Mesothelial cell of epicardium (in vitro differentiated cells): ENCODE results near the gene PGAM1. TPM values are rescaled to one million over a fixed set of nuclear protein-coding genes. Genes with fewer than 3 reads are reported as not detected.
A peak's percentile ranks its signal among the peaks of the same experiment; 100 is the strongest.
"Not testable (repeated sequence)": the region's sequence is repeated elsewhere in the genome, so short reads cannot be mapped to it uniquely, and the experiment has no call there.

Source experiments
- DNase-seq, 2 experiments: peaks; one replicate each; pipeline ENCODE4 v3.0.0; 2021; ENCODE audit warnings: low spot score in 2 of 2; ENCODE audit not compliant: unreplicated experiment in 2 of 2
- H3K27ac Mint-ChIP-seq: 2 replicates; pipeline ENCODE4 v1.8.0; 2021; ENCODE audit warnings: mixed read lengths
- H3K27me3 Mint-ChIP-seq: 2 replicates; pipeline ENCODE4 v1.8.0; 2021; ENCODE audit warnings: low read depth, mixed read lengths
- H3K36me3 Mint-ChIP-seq: 2 replicates; pipeline ENCODE4 v1.8.0; 2021; ENCODE audit warnings: mixed read lengths
- H3K4me1 Mint-ChIP-seq: 2 replicates; pipeline ENCODE4 v1.8.0; 2021; ENCODE audit warnings: mixed read lengths
- H3K4me3 Mint-ChIP-seq: 2 replicates; pipeline ENCODE4 v1.8.0; 2021; ENCODE audit warnings: mild to moderate bottlenecking, moderate library complexity, mixed read lengths
- H3K9me3 Mint-ChIP-seq: 2 replicates; pipeline ENCODE4 v1.8.0; 2021; ENCODE audit warnings: mixed read lengths
- CTCF ChIP-seq: fragments of 200-600 bp; sonication (generic); IDR thresholded peaks from one replicate; pipeline ENCODE4 v1.5.0; 2021; ENCODE audit warnings: antibody characterized with exemption; ENCODE audit not compliant: unreplicated experiment
- total RNA-seq: library from RNA; stranded (reverse); gene quantifications from 3 replicates; pipeline ENCODE4 v1.2.1, GENCODE V29; 2021

Gene PGAM1
- total RNA-seq, 1 donor from 2014 or later, result 188 TPM

- Mint-ChIP-seq H3K27me3 (no peaks in the 10 kb centered on the region), H3K4me3 (no peak overlapping the region), H3K27ac (peak overlapping the region; percentile 39), H3K4me1 (peaks cover 16% of the 10 kb centered on the region), H3K36me3 (no peaks in the 10 kb centered on the region), H3K9me3 (no peaks in the 10 kb centered on the region)
- TF ChIP-seq CTCF, result no peak
- DNase-seq, result no peak
These were observed 14.6 kb upstream of the PGAM1 start for GRCh38 chr10:97411406-97411805.

GRCh38 chr10:97412891-97413304, 13.1 kb upstream of the PGAM1 start:
- TF ChIP-seq CTCF, result no peak
- H3K4me1 Mint-ChIP-seq, result peaks cover 13% of the 10 kb centered on the region
- no peaks in the 10 kb centered on the region for H3K27me3 Mint-ChIP-seq
- DNase-seq, result no peak
- no peaks in the 10 kb centered on the region for H3K9me3 Mint-ChIP-seq
- peak overlapping the region; percentile 19 for H3K27ac Mint-ChIP-seq
- H3K4me3 Mint-ChIP-seq, result no peak overlapping the region
- peaks cover 2% of the 10 kb centered on the region for H3K36me3 Mint-ChIP-seq

DNA sequence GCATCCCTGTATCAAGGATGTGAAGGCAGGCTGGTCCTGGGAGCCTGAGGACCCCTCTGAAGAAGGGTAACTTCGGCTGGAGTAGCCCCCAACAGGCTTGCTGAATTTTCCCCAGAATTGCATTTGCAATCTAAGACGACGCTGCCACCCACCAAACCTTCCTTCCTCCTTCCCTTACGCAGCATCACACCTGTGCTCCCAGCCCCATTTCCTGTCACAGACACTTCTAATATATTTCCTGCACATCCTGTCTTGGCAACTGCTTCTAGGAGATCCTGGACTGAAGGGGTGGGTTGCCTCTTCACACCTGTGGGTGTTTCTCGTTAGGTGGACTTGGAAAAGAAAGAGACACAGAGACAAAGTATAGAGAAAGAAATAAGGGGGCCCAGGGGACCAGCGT, 9.4 kb upstream of the PGAM1 start:
- Mint-ChIP-seq H3K4me3 (no peak overlapping the region), H3K4me1 (peaks cover 25% of the 10 kb centered on the region), H3K9me3 (no peaks in the 10 kb centered on the region), H3K27ac (no peak overlapping the region), H3K36me3 (peaks cover 2% of the 10 kb centered on the region), H3K27me3 (no peaks in the 10 kb centered on the region)
- no peak for DNase-seq
- no peak for TF ChIP-seq CTCF

- DNase-seq, H3K4me3 Mint-ChIP-seq, H3K27me3 Mint-ChIP-seq, H3K9me3 Mint-ChIP-seq, H3K36me3 Mint-ChIP-seq: not testable (repeated sequence)
- H3K4me1 Mint-ChIP-seq, result peaks cover 25% of the 10 kb centered on the region
- H3K27ac Mint-ChIP-seq, result peak overlapping the region; percentile 53
These were observed 2.3 kb upstream of the PGAM1 start for GRCh38 chr10:97423757-97424098.

GRCh38 chr10:97426776-97427570, 982 bp downstream of the PGAM1 start:
- Mint-ChIP-seq H3K9me3 (no peaks in the 10 kb centered on the region), H3K4me1 (peaks cover 23% of the 10 kb centered on the region), H3K36me3 (peaks cover 18% of the 10 kb centered on the region), H3K27me3 (no peaks in the 10 kb centered on the region), H3K27ac (peak overlapping the region; percentile 93), H3K4me3 (peak overlapping the region; percentile 90)
- TF ChIP-seq CTCF, result no peak
- no peak for DNase-seq

GRCh38 chr10:97427571-97428179, 1.7 kb downstream of the PGAM1 start:
- TF ChIP-seq CTCF, result no peak
- Mint-ChIP-seq H3K36me3 (peaks cover 20% of the 10 kb centered on the region), H3K9me3 (no peaks in the 10 kb centered on the region), H3K4me3 (peak overlapping the region; percentile 90), H3K27ac (peak overlapping the region; percentile 93), H3K27me3 (no peaks in the 10 kb centered on the region), H3K4me1 (peaks cover 23% of the 10 kb centered on the region)
- DNase-seq, result no peak
